ENCODE data around the gene CBLB. TPM values are rescaled to one million over a fixed set of nuclear protein-coding genes. Genes with fewer than 3 reads are reported as not detected.

Gene CBLB
- total RNA-seq, 1 experiment from 2014 or later: 19.7 TPM

DNA sequence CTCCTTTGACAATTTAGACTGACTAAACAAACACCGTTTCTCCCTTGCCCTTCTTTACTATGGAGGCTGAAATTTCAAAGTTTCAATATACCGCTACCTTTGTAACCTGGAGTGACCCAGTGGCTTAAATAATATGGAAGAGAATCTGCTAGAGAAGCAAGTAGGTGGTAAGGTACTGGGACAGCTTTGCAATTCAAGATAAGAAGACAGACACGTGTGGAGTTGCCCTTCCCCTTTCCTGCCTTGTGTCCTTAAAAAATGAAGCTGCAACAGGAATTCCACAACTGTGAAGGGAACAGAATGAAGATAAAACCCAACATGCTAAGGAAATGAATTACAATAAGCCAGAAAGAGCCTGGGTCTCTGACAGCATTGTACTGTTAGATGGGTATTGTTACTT is 26.4 kb downstream of the CBLB start:
- H3K9me3 Mint-ChIP-seq (ENCODE audit: unreplicated experiment): no peaks in the 10 kb centered on the region
- ChIA-PET CTCF (no interaction called here), POLR2A (interaction anchor here (1.2 kb wide), 1 partner anchor 14 kb away, joined by 5 read pairs; no protein-coding TSS in a partner anchor)
- DNase-seq (ENCODE audit: unreplicated experiment): no peak
- H3K36me3 Mint-ChIP-seq (ENCODE audit: insufficient read depth, unreplicated experiment): peaks cover 13% of the 10 kb centered on the region
- BruUV-seq (replicated peaks): no TSS peak
- no peaks in the 10 kb centered on the region for H3K4me1 Mint-ChIP-seq (ENCODE audit: insufficient read depth, unreplicated experiment)
- intact Hi-C loops (cut with micrococcal nuclease): no loop called here
- no peak overlapping the region for H3K27ac Mint-ChIP-seq (ENCODE audit: low read depth, unreplicated experiment)
- H3K27me3 Mint-ChIP-seq (ENCODE audit: insufficient read depth, unreplicated experiment): no peaks in the 10 kb centered on the region
- no peak overlapping the region for H3K4me3 Mint-ChIP-seq (ENCODE audit: unreplicated experiment)
- TF ChIP-seq, protein P1, sequence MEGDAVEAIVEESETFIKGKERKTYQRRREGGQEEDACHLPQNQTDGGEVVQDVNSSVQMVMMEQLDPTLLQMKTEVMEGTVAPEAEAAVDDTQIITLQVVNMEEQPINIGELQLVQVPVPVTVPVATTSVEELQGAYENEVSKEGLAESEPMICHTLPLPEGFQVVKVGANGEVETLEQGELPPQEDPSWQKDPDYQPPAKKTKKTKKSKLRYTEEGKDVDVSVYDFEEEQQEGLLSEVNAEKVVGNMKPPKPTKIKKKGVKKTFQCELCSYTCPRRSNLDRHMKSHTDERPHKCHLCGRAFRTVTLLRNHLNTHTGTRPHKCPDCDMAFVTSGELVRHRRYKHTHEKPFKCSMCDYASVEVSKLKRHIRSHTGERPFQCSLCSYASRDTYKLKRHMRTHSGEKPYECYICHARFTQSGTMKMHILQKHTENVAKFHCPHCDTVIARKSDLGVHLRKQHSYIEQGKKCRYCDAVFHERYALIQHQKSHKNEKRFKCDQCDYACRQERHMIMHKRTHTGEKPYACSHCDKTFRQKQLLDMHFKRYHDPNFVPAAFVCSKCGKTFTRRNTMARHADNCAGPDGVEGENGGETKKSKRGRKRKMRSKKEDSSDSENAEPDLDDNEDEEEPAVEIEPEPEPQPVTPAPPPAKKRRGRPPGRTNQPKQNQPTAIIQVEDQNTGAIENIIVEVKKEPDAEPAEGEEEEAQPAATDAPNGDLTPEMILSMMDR (IDR thresholded peaks at IDR 0.05; ENCODE audit: unreplicated experiment): no peak

DNA sequence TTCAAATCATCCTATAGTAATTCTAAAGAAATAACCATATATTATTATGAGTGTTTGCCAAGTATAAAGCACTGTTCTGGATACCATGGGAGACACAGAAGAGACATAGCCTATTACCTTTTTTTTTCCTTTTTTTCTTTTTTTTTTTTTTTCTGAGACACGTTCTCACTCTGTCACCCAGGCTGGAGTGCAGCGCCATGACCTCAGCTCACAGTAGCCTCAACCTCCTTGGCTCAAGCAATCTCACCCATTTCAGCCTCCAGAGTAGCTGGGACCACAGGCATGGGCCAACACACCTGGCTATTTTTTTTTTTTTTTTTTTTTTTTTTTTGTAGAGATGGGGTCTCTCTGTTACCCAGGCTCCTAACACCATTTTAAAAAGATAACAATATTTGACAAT is 30.9 kb downstream of the CBLB start:
- no peak overlapping the region for H3K27ac Mint-ChIP-seq (ENCODE audit: low read depth, unreplicated experiment)
- CTCF ChIA-PET: interaction anchor here (0.6 kb wide), 1 partner anchor 139 kb away, joined by 4 read pairs; no protein-coding TSS in a partner anchor

DNA sequence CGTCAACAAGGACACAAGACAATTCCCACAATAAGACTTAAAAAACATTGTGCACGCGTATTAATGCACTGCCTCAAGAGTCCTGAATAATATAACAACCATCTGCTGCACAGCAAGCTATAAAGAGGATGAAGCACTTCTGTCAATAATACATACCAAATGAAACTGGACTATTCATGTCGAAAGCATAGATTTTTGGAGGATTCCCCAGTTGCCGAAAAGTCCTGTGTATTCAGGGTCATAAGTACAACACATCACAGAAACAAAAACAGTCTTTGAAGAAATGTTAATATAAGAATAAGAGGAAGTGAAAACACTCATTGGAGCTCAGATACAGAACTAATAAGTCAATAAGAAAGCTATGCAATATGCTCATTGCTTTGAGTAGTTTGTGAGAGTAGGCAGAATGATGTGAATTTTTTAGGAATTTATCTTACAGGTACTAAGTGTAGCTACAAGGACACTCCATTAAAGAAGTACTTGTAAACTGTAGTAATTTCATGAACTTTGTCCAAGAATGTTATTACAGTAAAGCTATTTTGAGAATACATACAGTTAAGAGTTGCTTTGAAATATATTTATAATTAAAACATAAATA is 31.6 kb downstream of the CBLB start:
- Mint-ChIP-seq H3K4me3 (ENCODE audit: unreplicated experiment) (no peak overlapping the region), H3K27me3 (ENCODE audit: insufficient read depth, unreplicated experiment) (no peaks in the 10 kb centered on the region), H3K4me1 (ENCODE audit: insufficient read depth, unreplicated experiment) (peaks cover 16% of the 10 kb centered on the region), H3K27ac (ENCODE audit: low read depth, unreplicated experiment) (no peak overlapping the region), H3K36me3 (ENCODE audit: insufficient read depth, unreplicated experiment) (peaks cover 27% of the 10 kb centered on the region), H3K9me3 (ENCODE audit: unreplicated experiment) (peaks cover 7% of the 10 kb centered on the region)
- TF ChIP-seq, protein P1 (IDR thresholded peaks at IDR 0.05; ENCODE audit: unreplicated experiment): no peak
- no TSS peak for BruUV-seq (replicated peaks)
- CTCF ChIA-PET: interaction anchor here (1.2 kb wide), 2 partner anchors 10 to 11 kb away, joined by 3 to 5 read pairs; no protein-coding TSS in a partner anchor
- POLR2A ChIA-PET: interaction anchor here (0.7 to 1.0 kb wide), 4 partner anchors 8 to 32 kb away, joined by 3 read pairs; partner anchors contain the start of gene CBLB
- intact Hi-C loops (cut with micrococcal nuclease): no loop called here
- no peak for DNase-seq (ENCODE audit: unreplicated experiment)

More for the DNA sequence above, 30.9 kb downstream of the CBLB start:
- no peak overlapping the region for H3K4me3 Mint-ChIP-seq (ENCODE audit: unreplicated experiment)
- peaks cover 12% of the 10 kb centered on the region for H3K4me1 Mint-ChIP-seq (ENCODE audit: insufficient read depth, unreplicated experiment)
- H3K27me3 Mint-ChIP-seq (ENCODE audit: insufficient read depth, unreplicated experiment): no peaks in the 10 kb centered on the region
- intact Hi-C loops (cut with micrococcal nuclease): no loop called here
- H3K9me3 Mint-ChIP-seq (ENCODE audit: unreplicated experiment): peaks cover 2% of the 10 kb centered on the region
- POLR2A ChIA-PET: interaction anchor here (1.0 kb wide), 1 partner anchor 31 kb away, joined by 3 read pairs; the partner anchor contains the start of gene CBLB
- H3K36me3 Mint-ChIP-seq (ENCODE audit: insufficient read depth, unreplicated experiment): peaks cover 22% of the 10 kb centered on the region
- TF ChIP-seq, protein P1 (IDR thresholded peaks at IDR 0.05; ENCODE audit: unreplicated experiment): no peak
- BruUV-seq (replicated peaks): no TSS peak
- DNase-seq (ENCODE audit: unreplicated experiment): no peak

DNA sequence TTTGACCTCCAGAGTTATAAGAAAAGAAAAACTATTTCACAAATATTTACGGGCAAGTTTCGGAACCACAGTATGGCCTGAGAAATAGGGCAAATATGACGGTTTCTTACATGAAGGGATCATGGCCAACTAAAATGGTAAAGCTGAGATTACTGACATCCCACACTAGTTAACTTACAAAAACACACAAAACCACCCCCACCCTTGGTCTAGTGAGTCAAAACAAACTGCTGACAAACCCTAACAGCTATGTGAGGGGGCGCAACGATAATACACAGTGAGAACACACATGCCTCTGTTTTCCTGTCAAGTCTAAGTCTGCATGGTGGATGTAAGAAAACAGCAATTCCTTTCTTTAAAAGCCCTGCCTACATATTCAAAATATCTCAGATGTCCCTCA is 32.3 kb downstream of the CBLB start:
- H3K27me3 Mint-ChIP-seq (ENCODE audit: insufficient read depth, unreplicated experiment): no peaks in the 10 kb centered on the region
- ChIA-PET CTCF (interaction anchor here (1.2 kb wide), 2 partner anchors 11 kb away, joined by 3 to 5 read pairs; no protein-coding TSS in a partner anchor), POLR2A (interaction anchor here (0.7 to 1.0 kb wide), 3 partner anchors 9 to 31 kb away, joined by 3 read pairs; no protein-coding TSS in a partner anchor)
- intact Hi-C loops (cut with micrococcal nuclease): no loop called here
- DNase-seq (ENCODE audit: unreplicated experiment): peak; percentile 39
- H3K36me3 Mint-ChIP-seq (ENCODE audit: insufficient read depth, unreplicated experiment): peaks cover 27% of the 10 kb centered on the region
- TF ChIP-seq, protein P1 (IDR thresholded peaks at IDR 0.05; ENCODE audit: unreplicated experiment): no peak
- no peak overlapping the region for H3K4me3 Mint-ChIP-seq (ENCODE audit: unreplicated experiment)
- H3K27ac Mint-ChIP-seq (ENCODE audit: low read depth, unreplicated experiment): no peak overlapping the region
- peaks cover 7% of the 10 kb centered on the region for H3K9me3 Mint-ChIP-seq (ENCODE audit: unreplicated experiment)
- H3K4me1 Mint-ChIP-seq (ENCODE audit: insufficient read depth, unreplicated experiment): peaks cover 16% of the 10 kb centered on the region
- BruUV-seq (replicated peaks): no TSS peak
